Measurements from ENCODE around the gene SCRN3. TPM values are rescaled to one million over a fixed set of nuclear protein-coding genes. Genes with fewer than 3 reads are reported as not detected.

Gene SCRN3
- polyA plus RNA-seq, 1 of the 3 experiments (the other 2 are of a cell fraction), result 14.7 TPM

- Histone ChIP-seq H3K27me3 (ENCODE audit: insufficient read depth) (no peaks in the 10 kb centered on the region), H4K20me1 (ENCODE audit: insufficient read depth) (no peaks in the 10 kb centered on the region), H2AFZ (ENCODE audit: low read depth) (no peak overlapping the region), H3K79me2 (ENCODE audit: insufficient read depth) (no peaks in the 10 kb centered on the region), H3K9ac (no peak overlapping the region), H3K4me3 (ENCODE audit: low read depth in 2 of 2, low read length in 1 of 2) (no peak overlapping the region), H3K36me3 (replicated peaks in 1 of 2; ENCODE audit: control insufficient read depth in 1 of 2, insufficient read depth in 2 of 2, low read length in 1 of 2) (peaks cover 9 to 10% of the 10 kb centered on the region in 2 experiments), H3K4me2 (no peak overlapping the region), H3K9me3 (no peaks in the 10 kb centered on the region), H3F3A (replicated peaks; ENCODE audit: insufficient read depth) (no peaks in the 10 kb centered on the region), H3K4me1 (ENCODE audit: control insufficient read depth in 1 of 2, insufficient read depth in 2 of 2, low read depth in 1 of 2, low read length in 1 of 2) (no peaks in the 10 kb centered on the region), H3K9me2 (no peaks in the 10 kb centered on the region; the same call in 1 of the 2 replicates), H3K27ac (ENCODE audit: low read depth in 2 of 2, low read length in 1 of 2) (no peak overlapping the region)
- ChIA-PET POLR2A (interaction anchor here (1.3 kb wide), 1 partner anchor 17 kb away, joined by 3 read pairs; the partner anchor contains the start of gene SCRN3), CTCF (no interaction called here)
- DNase-seq, result no peak
- TF ChIP-seq ELF1 (IDR thresholded peaks at IDR 0.05) (no peak), FOXM1 (IDR thresholded peaks at IDR 0.05; ENCODE audit: low read depth) (no peak), GATA2 (CRISPR knock-in tag; IDR thresholded peaks at IDR 0.05) (no peak), GABPA (IDR thresholded peaks at IDR 0.05; ENCODE audit: low read depth) (no peak), EZH2phosphoT487 (IDR thresholded peaks at IDR 0.05; ENCODE audit: borderline replicate concordance, low read depth) (no peak), NFIC (IDR thresholded peaks at IDR 0.05; ENCODE audit: borderline replicate concordance) (no peak)
Observed at GRCh38 chr2:174412256-174412655, 16.7 kb downstream of the SCRN3 start.

GRCh38 chr2:174428214-174428613 lies 32.7 kb downstream of the SCRN3 start:
- 93% methylated on average over 1 of the region's 1 CpG for WGBS (ENCODE audit: low lambda C conversion rate)
- H4K20me1 ChIP-seq (ENCODE audit: insufficient read depth), result no peaks in the 10 kb centered on the region
- DNase-seq, result no peak
- no peak overlapping the region; a peak in 1 of 4 replicates for H3K27ac ChIP-seq (ENCODE audit: low read depth in 2 of 2, low read length in 1 of 2)
- no peaks in the 10 kb centered on the region for H3K79me2 ChIP-seq (ENCODE audit: insufficient read depth)
- no peaks in the 10 kb centered on the region for H3K9me3 ChIP-seq
- H3K4me1 ChIP-seq (ENCODE audit: control insufficient read depth in 1 of 2, insufficient read depth in 2 of 2, low read depth in 1 of 2, low read length in 1 of 2), result no peaks in the 10 kb centered on the region
- H3K4me3 ChIP-seq (ENCODE audit: low read depth in 2 of 2, low read length in 1 of 2), result no peak overlapping the region
- ChIA-PET CTCF (interaction anchor here (0.8 kb wide), 1 partner anchor 34 kb away, joined by 3 read pairs; no protein-coding TSS in a partner anchor), POLR2A (interaction anchor here (1.0 kb wide), 1 partner anchor 33 kb away, joined by 3 read pairs; the partner anchor contains the start of gene SCRN3)
- H3K4me2 ChIP-seq, result no peak overlapping the region
- H3K36me3 ChIP-seq (replicated peaks in 1 of 2; ENCODE audit: control insufficient read depth in 1 of 2, insufficient read depth in 2 of 2, low read length in 1 of 2), result peaks cover 30 to 50% of the 10 kb centered on the region in 2 experiments
- H3K27me3 ChIP-seq (ENCODE audit: insufficient read depth), result no peaks in the 10 kb centered on the region
- H3K9ac ChIP-seq, result no peak overlapping the region
- TF ChIP-seq FOSL2 (IDR thresholded peaks at IDR 0.05; ENCODE audit: borderline replicate concordance, low read depth) (no peak), RFX5 (IDR thresholded peaks at IDR 0.05; ENCODE audit: low read length) (no peak), TEAD4 (IDR thresholded peaks at IDR 0.05; ENCODE audit: borderline replicate concordance, insufficient read depth) (no peak), SMC3 (IDR thresholded peaks at IDR 0.05; ENCODE audit: low read depth, low read length) (no peak), YY1 (IDR thresholded peaks at IDR 0.05; ENCODE audit: low read depth) (no peak), REST (IDR thresholded peaks at IDR 0.05; ENCODE audit: low read depth, low read length) (no peak), MXI1 (IDR thresholded peaks at IDR 0.05; ENCODE audit: low read depth, low read length) (no peak), EP300 (IDR thresholded peaks at IDR 0.05; ENCODE audit: borderline replicate concordance in 1 of 2, low read depth in 1 of 2, low read length in 1 of 2) (no peak), ZBTB33 (IDR thresholded peaks at IDR 0.05; ENCODE audit: borderline replicate concordance, low read depth) (no peak), GABPA (IDR thresholded peaks at IDR 0.05; ENCODE audit: low read depth) (no peak), PBX3 (IDR thresholded peaks at IDR 0.05) (no peak), EZH2phosphoT487 (IDR thresholded peaks at IDR 0.05; ENCODE audit: borderline replicate concordance, low read depth) (no peak), ELF1 (IDR thresholded peaks at IDR 0.05) (no peak)
- peaks cover 9% of the 10 kb centered on the region for H3F3A ChIP-seq (replicated peaks; ENCODE audit: insufficient read depth)
- no peak overlapping the region for H2AFZ ChIP-seq (ENCODE audit: low read depth)
- H3K9me2 ChIP-seq, result no peaks in the 10 kb centered on the region

All from SK-N-SH (cell line).